ENCODE data around the gene ENG. TPM values are rescaled to one million over a fixed set of nuclear protein-coding genes. Genes with fewer than 3 reads are reported as not detected.
A peak's percentile ranks its signal among the peaks of the same experiment; 100 is the strongest.
"Not testable (repeated sequence)": the region's sequence is repeated elsewhere in the genome, so short reads cannot be mapped to it uniquely, and the experiment has no call there.

Gene ENG
- total and polyA plus RNA-seq, 4 donors = 41.1 to 317 (median 131) TPM

DNA sequence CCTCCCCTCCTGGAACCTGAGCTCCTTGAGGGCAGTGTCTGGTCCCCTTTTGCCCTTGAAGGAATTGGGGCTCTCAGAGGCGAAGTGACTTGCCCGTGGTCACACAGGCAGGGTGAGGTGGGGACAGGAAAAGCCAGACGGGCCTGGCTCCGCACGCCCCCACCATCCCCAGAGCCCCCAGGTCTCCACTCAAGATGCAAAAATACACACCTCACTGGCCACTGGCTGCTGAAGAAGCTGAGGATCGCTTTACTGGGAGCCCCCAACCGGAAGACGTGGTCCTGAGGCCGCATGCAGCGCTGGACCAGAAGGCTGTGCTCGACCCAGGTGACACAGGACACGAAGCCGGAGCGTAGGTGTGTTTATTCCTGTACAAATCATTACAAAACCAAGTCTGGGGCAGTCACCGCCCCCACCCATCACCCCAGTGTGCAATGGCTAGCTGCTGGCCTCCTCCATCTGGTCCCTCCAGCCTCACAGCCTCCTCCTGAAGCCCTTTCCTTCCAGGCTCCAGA, 30.6 kb upstream of the ENG start:
- TF ChIP-seq, protein P1, sequence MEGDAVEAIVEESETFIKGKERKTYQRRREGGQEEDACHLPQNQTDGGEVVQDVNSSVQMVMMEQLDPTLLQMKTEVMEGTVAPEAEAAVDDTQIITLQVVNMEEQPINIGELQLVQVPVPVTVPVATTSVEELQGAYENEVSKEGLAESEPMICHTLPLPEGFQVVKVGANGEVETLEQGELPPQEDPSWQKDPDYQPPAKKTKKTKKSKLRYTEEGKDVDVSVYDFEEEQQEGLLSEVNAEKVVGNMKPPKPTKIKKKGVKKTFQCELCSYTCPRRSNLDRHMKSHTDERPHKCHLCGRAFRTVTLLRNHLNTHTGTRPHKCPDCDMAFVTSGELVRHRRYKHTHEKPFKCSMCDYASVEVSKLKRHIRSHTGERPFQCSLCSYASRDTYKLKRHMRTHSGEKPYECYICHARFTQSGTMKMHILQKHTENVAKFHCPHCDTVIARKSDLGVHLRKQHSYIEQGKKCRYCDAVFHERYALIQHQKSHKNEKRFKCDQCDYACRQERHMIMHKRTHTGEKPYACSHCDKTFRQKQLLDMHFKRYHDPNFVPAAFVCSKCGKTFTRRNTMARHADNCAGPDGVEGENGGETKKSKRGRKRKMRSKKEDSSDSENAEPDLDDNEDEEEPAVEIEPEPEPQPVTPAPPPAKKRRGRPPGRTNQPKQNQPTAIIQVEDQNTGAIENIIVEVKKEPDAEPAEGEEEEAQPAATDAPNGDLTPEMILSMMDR (IDR thresholded peaks at IDR 0.05; ENCODE audit: control extremely low read depth, extremely low read depth) = no peak
- Histone ChIP-seq H3K9ac (ENCODE audit: insufficient read depth in 1 of 2, low read length in 2 of 2) (no peak overlapping the region), H3K27me3 (ENCODE audit: control insufficient read depth in 3 of 3, insufficient read depth in 3 of 3, low read length in 2 of 3) (no peaks in the 10 kb centered on the region), H3K36me3 (ENCODE audit: control insufficient read depth in 4 of 4, insufficient read depth in 4 of 4, low read length in 4 of 4) (peaks cover 4 to 34% (median 21%) of the 10 kb centered on the region in 4 donors), H3K27ac (ENCODE audit: low read depth in 1 of 2, low read length in 1 of 2) (peak overlapping the region in 1 of 2 donors; percentile 41), H3K4me1 (ENCODE audit: control insufficient read depth in 5 of 5, insufficient read depth in 5 of 5, low read length in 5 of 5) (peaks cover 0 to 16% (median 7%) of the 10 kb centered on the region in 5 donors), H3K4me3 (no peak overlapping the region), H3K9me3 (ENCODE audit: control insufficient read depth in 4 of 4, insufficient read depth in 3 of 4, low read length in 3 of 4) (no peaks in the 10 kb centered on the region)
- DNase-seq (no peak), ATAC-seq (ENCODE audit: insufficient read depth, low FRiP score) (no peak)
- WGBS, 2 donors = 72 to 75% methylated on average over 15 of the region's 15 CpGs

DNA sequence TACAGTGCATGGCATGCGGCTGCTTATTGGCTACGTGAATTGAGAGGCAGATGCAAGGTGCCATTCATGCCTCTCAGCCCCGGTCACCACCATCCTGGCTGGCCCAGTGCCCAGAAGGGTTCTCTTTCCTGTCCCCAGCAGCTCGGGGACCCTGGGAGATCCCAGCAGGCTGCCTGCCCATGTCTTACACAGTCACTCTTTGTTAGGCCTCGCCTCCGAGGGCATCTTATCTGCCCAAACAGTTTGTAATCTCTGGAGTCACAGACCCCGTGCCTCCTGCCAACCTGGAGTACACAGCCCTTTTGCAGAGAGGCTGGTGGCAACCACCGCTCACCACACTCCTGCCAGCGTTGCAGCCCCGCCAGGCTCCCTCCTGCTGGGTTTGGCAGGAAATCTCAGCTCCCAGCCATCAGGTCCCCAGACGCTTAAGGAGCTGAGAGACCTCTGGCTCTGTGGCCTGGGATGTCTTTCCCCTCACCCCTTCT, 30.0 kb upstream of the ENG start:
- TF ChIP-seq, protein P1 (IDR thresholded peaks at IDR 0.05; ENCODE audit: control extremely low read depth, extremely low read depth) = no peak
- no peak overlapping the region for H3K9ac ChIP-seq (ENCODE audit: insufficient read depth in 1 of 2, low read length in 2 of 2)
- peaks cover 0 to 16% (median 7%) of the 10 kb centered on the region in 5 donors for H3K4me1 ChIP-seq (ENCODE audit: control insufficient read depth in 5 of 5, insufficient read depth in 5 of 5, low read length in 5 of 5)
- H3K9me3 ChIP-seq (ENCODE audit: control insufficient read depth in 4 of 4, insufficient read depth in 3 of 4, low read length in 3 of 4) = no peaks in the 10 kb centered on the region
- H3K4me3 ChIP-seq = no peak overlapping the region
- no peaks in the 10 kb centered on the region for H3K27me3 ChIP-seq (ENCODE audit: control insufficient read depth in 3 of 3, insufficient read depth in 3 of 3, low read length in 2 of 3)
- peak overlapping the region in 1 of 2 donors; percentile 41 for H3K27ac ChIP-seq (ENCODE audit: low read depth in 1 of 2, low read length in 1 of 2)
- 28 to 37% methylated on average over 11 of the region's 11 CpGs for WGBS, 2 donors
- ATAC-seq (ENCODE audit: insufficient read depth, low FRiP score) = no peak
- H3K36me3 ChIP-seq (ENCODE audit: control insufficient read depth in 4 of 4, insufficient read depth in 4 of 4, low read length in 4 of 4) = peaks cover 4 to 32% (median 20%) of the 10 kb centered on the region in 4 donors
- DNase-seq = peak; percentile 45 to 80 (median 72)

DNA sequence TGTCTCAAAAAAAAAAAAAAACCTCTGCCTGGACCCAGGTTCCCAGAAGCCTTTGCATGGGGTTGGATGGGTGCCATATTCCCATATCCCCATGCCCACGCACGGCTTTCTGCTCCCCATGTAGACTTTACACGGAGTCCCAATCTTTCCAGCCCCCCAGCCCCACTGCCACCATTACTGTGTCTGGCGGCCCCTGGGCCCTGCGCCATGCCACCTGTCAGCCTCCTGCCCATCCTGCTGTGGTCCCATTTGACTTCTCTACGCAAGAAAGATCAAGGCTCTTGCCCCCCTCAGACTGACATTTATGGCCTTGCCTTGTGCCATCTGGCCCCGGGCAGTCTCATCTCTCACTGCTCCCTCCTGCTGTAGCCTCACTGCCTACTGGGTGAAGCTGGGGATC, 29.5 kb upstream of the ENG start:
- Histone ChIP-seq H3K27ac (ENCODE audit: low read depth in 1 of 2, low read length in 1 of 2) (peak overlapping the region in 1 of 2 donors; percentile 41), H3K9me3 (ENCODE audit: control insufficient read depth in 4 of 4, insufficient read depth in 3 of 4, low read length in 3 of 4) (no peaks in the 10 kb centered on the region), H3K27me3 (ENCODE audit: control insufficient read depth in 3 of 3, insufficient read depth in 3 of 3, low read length in 2 of 3) (no peaks in the 10 kb centered on the region), H3K9ac (ENCODE audit: insufficient read depth in 1 of 2, low read length in 2 of 2) (no peak overlapping the region), H3K4me1 (ENCODE audit: control insufficient read depth in 5 of 5, insufficient read depth in 5 of 5, low read length in 5 of 5) (peaks cover 0 to 16% (median 7%) of the 10 kb centered on the region in 5 donors), H3K4me3 (no peak overlapping the region), H3K36me3 (ENCODE audit: control insufficient read depth in 4 of 4, insufficient read depth in 4 of 4, low read length in 4 of 4) (peaks cover 4 to 32% (median 20%) of the 10 kb centered on the region in 4 donors)
- no peak for DNase-seq
- 84 to 87% methylated on average over 7 of the region's 7 CpGs for WGBS, 2 donors
- TF ChIP-seq, protein P1 (IDR thresholded peaks at IDR 0.05; ENCODE audit: control extremely low read depth, extremely low read depth) = no peak
- ATAC-seq (ENCODE audit: insufficient read depth, low FRiP score) = no peak

DNA sequence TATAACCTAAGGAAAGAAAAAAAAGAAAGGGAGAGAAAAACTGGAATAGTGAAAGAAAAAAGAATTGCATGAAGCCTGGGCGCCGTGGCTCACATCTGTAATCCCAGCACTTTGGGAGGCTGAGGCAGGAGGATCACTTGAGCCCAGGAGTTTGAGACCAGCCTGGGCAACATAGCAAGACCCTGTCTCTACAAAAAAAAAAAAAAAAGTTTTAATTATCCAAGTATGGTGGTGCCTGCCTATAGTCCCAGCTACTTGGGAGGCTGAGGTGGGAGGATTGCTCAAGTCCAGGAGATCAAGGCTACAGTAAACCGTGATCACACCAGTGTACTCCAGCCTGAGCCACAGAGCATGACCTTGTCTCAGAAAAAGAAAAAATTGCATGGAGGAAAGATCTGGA, 27.3 kb upstream of the ENG start:
- H3K27ac ChIP-seq (ENCODE audit: low read depth in 1 of 2, low read length in 1 of 2); H3K9me3 ChIP-seq (ENCODE audit: control insufficient read depth in 4 of 4, insufficient read depth in 3 of 4, low read length in 3 of 4); DNase-seq; ATAC-seq (ENCODE audit: insufficient read depth, low FRiP score); H3K9ac ChIP-seq (ENCODE audit: insufficient read depth in 1 of 2, low read length in 2 of 2); H3K4me3 ChIP-seq; H3K27me3 ChIP-seq (ENCODE audit: control insufficient read depth in 3 of 3, insufficient read depth in 3 of 3, low read length in 2 of 3): not testable (repeated sequence)
- 91% methylated on average over 3 of the region's 3 CpGs for WGBS, 2 donors
- H3K4me1 ChIP-seq (ENCODE audit: control insufficient read depth in 5 of 5, insufficient read depth in 5 of 5, low read length in 5 of 5) = peaks cover 0 to 33% (median 7%) of the 10 kb centered on the region in 5 donors
- peaks cover 0 to 20% (median 8%) of the 10 kb centered on the region in 4 donors for H3K36me3 ChIP-seq (ENCODE audit: control insufficient read depth in 4 of 4, insufficient read depth in 4 of 4, low read length in 4 of 4)

All from lung (tissue), 12 donors.